GM18861 (cell line): ENCODE measurements around the gene MGRN1.

Experiments
- ATAC-seq: cut with Tn5 transposase; IDR thresholded peaks from one replicate; pipeline ENCODE4 v1.9.1; 2021; ENCODE audit not compliant: unreplicated experiment

MGRN1 gene

GRCh38 chr16:4618645-4619418 lies 5.8 kb upstream of the MGRN1 start:
- ATAC-seq, result no peak

DNA sequence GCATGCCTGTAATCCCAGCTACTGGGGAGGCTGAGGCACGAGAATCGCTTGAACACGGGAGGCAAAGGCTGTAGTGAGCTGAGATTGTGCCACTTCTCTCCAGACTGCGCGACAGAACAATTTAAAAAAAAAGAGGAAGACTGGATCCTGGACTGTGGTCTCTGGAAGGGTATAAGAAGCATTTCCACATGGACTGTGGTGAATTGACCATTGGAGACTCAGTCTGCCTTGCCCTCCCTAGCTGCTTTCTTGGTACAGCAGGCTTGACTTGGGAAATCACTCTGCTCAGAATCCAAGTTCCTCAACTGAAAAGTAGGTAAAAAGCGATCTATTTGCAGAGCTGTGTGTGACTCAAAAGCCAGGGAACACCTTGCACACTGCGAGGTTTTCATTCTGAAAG lies 1.0 kb upstream of the MGRN1 start:
- no peak for ATAC-seq

DNA sequence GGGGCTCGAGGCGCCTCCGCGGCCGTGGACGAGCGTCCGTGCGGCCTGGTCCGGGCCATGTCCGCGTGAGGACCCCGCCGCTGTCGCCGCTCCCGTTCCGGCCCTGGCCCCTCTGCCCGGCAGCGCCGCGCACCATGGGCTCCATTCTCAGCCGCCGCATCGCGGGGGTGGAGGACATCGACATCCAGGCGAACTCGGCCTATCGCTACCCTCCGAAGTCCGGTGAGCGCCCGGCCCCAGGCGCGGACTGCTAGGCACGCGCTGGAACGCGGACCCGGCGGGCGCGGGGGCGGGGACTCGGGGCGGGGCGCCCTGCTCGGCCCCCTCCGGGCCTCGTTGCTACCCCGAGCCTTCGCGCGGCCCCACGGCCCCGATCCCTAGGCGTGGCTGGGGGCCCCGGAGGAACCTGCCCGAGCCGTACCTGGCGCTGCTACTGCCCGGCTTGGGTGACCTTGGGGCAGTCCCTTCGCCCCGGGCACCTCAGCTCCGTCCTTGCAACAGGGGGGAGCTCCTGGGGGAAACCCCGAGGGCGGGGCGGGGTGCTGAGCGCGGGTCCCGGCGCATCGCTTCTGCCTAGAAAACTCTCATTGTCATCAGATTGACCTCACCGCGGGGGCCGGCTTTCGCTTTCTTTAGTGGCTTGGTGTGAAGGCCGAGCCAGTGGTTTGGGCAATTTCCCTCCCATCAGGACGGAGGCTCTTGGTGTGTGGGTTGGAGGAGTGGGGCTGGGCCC lies 367 bp downstream of the MGRN1 start:
- peak; percentile 31 for ATAC-seq

DNA sequence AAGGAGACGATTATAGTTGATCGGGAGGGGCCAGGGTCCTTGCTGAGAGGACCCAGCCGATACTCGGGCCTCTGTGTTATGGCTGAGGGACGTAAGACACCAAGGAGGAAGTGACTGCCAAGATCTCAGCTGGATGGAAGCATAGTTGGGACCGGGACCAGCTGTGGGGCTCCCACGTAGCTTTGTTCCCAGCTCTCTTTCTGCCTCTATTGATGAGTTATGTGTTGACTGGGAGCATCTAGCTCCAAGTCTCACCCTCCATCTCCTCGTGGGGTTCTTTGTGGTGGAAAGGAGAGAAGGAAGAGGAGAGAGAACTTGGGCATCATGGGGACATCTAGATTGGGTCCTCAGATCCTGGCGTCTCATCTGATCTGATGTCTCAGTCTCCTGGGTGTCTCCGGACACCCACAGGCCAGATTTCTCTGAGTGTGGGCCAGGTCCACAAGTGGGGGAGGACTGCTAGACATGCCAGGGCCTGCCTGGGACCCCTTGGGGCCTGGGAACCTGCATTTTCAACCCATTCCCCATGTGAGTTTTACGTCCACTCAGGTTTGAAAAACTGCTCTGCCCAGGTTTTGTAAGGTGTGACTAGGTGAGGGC lies 1.0 kb downstream of the MGRN1 start:
- ATAC-seq, result no peak

- ATAC-seq, result no peak
Measured at GRCh38 chr16:4626396-4626795, 1.8 kb downstream of the MGRN1 start.

GRCh38 chr16:4628283-4628682 lies 3.7 kb downstream of the MGRN1 start:
- ATAC-seq, result no peak

DNA sequence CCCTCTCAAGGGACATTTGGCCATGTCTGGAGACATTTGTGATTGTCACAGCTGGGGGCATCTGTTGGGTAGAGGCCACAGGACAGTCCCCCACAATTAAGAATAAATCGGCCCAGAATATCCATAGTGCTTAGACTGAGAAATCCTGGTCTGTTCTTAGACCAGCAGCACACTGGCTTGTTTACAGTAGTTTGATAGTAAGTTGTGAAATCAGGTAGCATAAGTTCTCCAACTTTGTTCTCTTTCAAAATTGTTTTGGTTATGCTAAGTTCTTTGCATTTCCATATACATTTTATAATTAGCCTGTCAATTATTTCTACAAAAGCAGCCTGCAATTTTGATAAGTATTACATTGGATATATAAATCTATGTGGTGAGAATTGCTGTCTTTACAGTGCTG lies 6.8 kb downstream of the MGRN1 start:
- ATAC-seq, result no peak

- ATAC-seq, result no peak
Measured at GRCh38 chr16:4633910-4634635, 9.4 kb downstream of the MGRN1 start.

- ATAC-seq, result no peak
Measured at GRCh38 chr16:4634768-4635167, 10.1 kb downstream of the MGRN1 start.

DNA sequence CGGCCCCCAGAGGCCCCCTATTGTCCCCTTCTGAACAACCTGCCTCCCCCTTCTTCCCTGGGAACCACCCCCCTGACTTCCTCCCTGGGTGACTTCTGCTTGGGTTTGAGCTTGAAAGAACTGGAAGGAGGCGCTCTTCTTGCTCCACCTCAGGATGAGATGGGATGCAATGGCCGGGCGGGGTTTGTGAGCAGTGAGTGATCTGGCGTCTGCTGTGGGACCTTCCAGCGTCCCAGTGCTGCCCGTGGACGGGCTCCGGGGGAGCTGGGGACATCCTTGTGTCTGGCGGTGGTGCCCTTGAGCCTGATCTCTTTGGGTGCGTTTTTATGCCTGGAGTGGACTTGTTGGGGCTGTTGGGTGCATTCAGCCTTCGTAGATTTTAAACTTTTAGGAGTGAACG lies 11.6 kb downstream of the MGRN1 start:
- ATAC-seq, result no peak

- no peak for ATAC-seq
Measured at GRCh38 chr16:4637501-4638166, 13.0 kb downstream of the MGRN1 start.

DNA sequence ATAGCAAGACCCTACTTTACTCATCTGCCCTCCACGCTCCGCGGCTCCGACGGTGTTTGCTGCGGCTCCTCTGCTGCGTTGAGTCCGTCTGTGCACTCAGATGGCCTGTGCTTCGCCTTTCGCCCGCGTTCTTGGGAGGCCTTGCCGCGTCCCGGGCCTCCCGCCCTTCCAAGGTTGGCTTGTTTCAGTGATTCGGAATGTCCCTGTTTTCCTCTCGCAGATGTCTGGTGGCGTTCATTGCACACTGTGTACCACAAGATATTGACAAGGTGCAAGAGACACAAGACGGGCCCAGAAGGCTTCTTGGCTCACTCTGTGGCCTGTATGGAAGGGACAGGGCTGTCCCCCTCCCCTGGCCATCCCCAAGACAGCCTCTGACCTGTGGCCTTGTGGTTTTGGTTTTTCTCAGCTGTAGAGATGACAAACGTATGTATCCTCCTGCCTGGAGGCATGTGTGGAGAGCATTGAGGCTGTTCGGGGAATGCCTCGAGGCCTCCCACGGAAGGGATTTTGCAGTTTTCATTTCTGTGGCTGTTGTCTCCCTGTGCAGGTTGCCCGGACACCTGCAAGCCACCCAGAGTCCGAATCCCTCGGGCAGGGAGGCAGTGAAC lies 15.4 kb downstream of the MGRN1 start:
- ATAC-seq, result no peak

DNA sequence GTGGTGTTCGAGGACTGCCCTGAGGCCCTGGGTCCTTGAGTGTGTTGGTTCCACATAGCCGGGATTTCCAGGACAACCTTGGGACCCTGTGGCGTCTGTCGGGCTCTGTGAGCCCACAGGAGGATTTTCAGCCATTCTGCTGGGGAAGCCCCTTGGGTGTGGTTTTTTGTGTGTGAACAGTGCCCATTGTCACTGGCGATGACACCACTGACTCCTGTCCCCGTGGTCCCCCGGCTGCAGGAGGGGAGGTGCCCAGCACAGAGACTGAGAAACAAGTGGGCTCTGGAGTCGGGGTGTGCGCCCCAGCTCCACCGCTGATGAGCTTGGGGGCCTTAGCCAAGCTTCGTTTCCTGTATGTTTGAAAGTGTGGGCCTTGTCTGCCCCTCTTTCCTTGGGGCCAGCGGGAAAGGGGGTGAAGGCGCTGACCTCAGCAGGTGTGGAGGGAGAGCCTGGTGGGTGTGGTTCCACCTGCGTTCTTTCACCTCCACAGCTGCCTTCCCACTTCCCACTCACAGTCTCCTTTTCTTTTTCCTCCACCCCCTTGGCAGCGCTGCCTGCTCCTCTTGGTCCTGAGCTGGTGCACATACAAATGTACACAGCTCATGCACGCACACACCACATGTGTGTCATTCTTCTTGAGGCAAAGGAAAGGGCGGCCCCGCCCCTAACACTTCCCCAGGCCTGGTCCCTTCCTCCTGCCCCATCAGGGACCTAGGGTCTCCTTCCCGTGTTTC lies 16.1 kb downstream of the MGRN1 start:
- no peak for ATAC-seq

DNA sequence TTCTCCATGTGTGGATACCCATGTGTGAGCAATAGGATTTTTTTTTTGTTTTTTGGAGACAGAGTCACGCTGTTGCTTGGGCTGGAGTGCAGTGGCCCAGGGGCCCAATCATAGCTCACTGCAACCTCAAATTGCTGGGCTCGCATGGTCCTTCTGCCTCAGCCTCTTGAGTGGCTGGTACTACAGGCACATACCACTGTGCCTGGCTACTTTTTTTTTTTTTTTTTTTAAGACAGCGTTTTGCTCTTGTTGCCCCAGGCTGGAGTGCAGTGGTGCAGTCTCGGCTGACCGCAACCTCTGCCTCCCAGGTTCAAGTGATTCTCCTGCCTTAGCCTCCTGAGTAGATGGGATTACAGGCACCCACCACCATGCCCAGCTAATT lies 16.7 kb downstream of the MGRN1 start:
- ATAC-seq, result no peak

DNA sequence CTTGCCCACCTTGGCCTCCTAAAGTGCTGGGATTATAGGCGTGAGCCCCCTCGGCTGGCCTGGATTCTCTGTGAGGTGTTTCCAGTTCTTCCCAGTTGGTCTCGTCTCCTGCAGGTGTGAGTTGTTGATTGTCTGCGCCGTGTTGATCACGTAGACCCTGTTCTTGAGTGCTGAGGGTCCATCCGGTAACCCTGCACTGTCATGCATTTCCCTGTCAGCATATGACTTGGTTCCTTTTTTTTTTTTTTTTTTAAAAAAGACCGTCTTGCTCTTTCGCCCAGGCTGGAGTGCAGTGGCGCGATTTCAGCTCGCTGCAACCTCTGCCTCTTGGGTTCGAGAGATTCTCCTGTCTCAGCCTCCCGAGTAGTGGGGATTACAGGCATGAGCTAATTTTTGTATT lies 17.3 kb downstream of the MGRN1 start:
- no peak for ATAC-seq

GRCh38 chr16:4646773-4647643 lies 22.4 kb downstream of the MGRN1 start:
- ATAC-seq, result no peak

DNA sequence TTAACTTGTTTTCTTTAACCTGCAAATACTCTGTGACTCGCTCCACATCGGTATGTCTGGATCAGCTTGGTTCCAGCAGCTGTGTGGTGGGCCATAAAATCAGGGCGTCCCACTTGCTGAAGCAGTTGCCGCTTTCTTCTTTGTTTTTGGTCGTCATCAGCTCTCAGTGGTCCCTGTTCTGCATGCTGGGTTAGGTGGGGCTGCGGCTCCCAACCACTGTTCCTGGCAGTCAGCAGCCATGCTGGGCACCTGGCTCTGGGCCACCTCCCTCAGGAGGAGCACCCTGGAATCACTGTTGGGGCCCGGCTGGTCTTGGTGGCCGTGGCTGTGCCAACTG lies 23.0 kb downstream of the MGRN1 start:
- ATAC-seq, result no peak

DNA sequence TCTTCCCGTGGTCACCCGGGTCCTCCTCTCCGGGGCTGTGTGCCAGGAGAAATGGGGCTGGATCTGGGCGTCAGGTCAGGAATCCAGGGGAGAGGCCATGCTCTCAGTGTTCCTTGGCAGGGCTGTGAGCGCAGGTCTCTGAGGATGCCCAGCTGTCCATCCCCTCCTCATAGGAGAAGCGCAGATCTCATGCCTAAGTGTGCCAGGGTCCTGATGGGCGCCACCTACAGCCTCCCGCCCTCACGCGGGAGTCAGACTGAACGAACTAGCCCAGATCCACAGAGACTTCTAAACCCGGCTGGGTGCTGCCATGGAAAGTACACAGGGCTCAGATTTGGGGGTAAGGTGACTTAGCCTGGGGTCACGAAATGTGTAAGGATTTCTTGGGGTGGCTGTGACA lies 24.3 kb downstream of the MGRN1 start:
- no peak for ATAC-seq
